IPS-NIHi11 (cell line): ENCODE data around the gene EMC8.
"Not testable (repeated sequence)": the region's sequence is repeated elsewhere in the genome, so short reads cannot be mapped to it uniquely, and the experiment has no call there.

Source experiments
- DNase-seq: peaks from one replicate; pipeline ENCODE4 v3.0.0; 2012; ENCODE audit warnings: mixed read lengths, low spot score

The EMC8 gene

DNA sequence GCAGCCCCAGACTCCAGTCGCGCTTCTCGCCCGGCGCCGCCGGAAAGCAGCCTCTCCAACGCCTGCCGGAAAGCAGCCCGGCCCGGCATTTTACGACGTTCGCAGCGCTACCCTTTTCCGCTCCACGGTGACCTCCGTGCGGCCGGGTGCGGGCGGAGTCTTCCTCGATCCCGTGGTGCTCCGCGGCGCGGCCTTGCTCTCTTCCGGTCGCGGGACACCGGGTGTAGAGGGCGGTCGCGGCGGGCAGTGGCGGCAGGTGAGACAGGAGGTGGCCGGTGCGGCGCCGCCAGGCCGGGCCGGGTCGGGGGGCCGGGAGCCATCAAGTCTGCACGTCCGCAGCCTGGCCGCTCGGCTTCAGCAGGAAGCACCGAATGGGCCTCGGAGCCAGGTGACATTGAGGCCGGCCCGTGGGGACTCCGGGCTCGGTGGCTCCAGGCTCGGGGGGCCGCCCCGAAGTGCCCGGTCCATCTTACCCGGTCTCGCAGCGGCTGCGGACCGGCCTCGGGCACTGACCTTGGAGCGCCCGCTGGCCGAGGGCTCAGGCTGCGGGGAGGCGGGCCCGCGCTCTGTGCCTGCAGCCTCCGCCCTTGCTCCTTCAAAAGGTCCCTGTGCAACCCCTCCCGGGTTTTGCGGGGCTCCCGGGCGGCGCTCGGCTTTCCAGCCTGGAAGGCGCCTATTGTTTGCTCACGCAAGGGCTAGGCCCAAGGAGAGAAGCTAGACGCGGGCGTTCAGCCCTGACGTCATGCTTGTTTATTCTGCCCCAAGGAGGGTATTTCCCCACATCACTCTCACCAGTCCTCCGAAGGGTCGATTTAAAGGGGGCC is at the start of gene EMC8, which contains the start of gene COX4I1:
TSS of gene EMC8 (minus strand) at position 48 of the 824 bp plus-strand sequence. CDS start 249 bp downstream, outside the sequence.
TSS of gene COX4I1 (plus strand) at position 199 of the 824 bp plus-strand sequence. CDS start 1,511 bp downstream, outside the sequence.
- DNase-seq: peak; percentile 98

DNA sequence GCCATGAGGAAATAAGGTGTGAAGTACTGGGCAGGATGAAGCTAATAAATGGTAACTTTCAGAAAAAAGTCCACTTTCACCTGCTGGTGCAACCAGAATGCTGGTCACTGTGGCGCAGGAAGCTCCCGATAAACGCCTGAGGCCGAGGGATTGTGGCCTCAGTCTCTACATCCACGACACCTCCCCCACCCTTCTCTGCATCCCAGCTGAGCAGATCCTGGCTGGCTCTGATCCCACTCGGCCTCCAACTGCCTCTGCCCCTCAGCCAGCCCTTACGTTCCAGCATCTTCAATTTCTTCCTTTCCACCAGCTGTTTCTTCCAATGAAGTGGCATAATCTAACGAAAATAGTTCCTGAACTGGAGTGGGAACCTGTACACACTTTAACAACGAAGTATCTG is 49.6 kb upstream of the EMC8 start:
- DNase-seq: no peak

DNA sequence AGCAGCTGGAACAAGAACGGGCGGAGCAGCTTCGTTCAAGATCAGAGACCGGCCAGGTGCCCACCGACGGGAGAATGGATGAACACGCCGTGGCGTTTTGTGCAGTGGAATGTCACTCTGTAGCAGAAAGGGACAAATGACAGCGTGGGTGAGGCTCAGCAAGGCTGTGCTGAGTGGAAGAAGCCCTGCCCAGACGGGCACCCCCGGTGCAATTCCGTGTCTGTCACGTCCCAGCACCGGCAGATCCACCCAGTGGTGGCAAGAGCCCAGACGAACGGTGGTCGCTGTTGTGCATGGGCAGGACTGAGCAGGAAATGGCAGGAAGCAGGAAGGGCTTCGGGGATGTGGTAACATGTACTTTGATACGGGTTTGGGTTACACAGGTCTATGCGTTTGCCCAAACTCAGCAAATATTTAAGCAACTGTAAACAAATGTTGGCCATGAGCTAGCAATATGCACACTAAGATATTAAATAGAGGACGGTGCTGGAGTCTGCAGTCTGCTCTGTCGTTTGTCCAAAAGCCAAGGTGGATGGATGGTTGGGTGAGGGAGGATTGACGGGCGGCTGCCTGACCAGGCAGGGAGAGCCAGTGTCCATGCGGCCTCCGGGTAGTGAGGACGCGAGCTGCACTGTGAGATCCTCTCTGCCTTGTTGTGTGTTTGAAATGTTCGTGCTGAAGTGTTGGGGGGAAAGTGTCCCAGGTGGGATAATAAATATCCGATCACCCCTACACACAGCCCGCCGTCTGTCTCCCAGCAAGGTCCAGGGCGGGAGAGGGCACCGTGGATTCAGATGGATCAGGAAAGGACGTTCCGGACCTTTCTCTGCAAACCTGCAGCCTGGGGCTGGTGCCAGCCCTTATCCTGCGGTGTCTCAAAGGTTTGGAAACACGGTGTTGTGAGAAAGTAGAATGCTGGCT is 48.6 kb upstream of the EMC8 start:
- no peak for DNase-seq

DNA sequence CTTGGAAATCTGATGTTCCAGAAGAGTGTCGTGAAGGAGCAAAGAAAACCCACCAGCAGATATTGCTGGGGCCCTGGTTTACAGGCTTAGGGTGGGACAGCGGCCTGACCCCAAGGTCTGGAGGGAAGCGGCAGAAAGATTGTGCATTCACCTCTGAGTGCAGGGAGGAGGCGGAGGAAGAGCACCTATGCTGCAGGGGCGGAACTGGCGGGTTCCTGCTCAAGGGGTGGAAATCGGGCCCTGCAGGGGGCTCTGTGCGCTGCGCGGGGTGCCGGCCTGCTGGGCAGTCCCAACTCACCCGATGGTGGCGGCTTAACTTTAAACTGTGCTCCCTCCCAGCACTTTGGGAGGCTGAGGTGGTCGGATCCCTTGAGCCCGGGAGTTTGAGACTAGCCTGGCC is 47.7 kb upstream of the EMC8 start:
- DNase-seq: no peak

DNA sequence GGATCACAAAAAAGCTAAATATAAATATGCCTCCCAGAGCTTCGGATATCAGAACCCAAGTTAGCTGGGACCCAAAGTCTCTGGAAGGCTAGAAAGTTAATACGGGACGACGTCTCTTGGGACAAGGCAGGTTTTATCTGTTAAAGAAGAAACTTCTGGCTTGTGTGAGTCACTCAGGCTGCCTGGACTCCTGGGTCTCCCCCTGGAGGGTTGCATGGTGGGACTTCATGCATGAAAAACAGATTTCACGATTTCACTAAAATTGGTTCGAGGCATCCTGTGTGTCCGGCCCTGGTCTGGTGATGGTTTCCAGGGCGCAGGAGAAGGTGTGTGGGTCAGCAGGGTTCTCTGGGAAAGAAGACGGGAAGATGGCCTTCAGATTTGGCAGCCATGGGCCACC is 47.1 kb upstream of the EMC8 start:
- DNase-seq: no peak

DNA sequence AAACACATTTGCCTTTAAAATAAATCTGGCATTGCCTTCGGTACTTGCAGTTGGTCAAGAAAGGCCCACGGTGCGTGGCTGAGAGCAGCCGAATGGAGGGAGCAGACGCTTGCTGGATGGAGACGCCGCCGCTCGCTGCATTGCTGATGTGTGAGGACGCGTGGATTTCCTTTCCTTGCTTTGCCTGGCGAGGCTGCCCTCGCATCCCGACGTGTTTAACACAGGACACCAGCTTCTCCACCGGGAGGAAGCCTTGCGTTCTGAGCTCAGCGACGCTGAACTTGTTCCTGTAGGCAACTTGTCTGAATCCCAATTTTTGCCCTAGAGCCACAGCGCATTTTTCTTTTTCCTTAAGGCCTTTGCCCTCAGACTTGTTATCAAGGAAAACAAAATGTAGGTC is 45.9 kb upstream of the EMC8 start:
- no peak for DNase-seq

DNA sequence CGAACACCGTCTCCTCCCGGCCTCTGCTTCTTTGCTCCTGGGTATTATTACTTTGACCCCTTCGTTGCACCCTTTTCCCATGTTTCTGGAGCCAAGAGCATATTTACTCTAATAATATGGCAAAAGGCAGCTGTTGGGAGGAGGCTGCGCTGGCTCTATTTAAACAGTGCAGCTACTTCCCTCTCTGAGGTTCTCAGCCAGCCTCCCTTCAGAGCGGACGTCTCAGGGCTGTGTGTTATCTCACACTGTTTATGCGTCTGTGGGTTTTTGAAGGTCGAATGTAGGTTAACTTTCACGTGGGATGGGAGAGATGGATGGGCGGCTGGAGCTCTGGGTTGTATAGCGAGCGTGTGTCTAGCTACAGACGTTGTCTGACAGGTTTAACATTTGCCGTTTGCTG is 45.4 kb upstream of the EMC8 start:
- no peak for DNase-seq

DNA sequence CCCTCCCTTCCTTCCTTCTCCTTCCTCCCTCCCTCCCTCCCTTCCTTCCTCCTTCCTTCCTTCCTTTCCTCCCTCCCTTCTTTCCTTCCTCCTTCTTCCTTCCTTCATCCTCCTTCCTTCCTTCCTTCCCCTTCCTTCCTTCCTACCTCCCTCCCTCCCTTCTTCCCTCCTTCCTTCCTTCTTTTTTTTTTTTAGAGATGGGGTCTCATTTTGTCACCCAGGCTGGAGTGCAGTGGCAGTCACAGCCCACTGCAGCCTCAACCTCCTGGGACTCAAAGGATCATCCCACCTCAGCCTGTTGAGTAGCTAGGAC is 44.8 kb upstream of the EMC8 start:
- DNase-seq: no peak

DNA sequence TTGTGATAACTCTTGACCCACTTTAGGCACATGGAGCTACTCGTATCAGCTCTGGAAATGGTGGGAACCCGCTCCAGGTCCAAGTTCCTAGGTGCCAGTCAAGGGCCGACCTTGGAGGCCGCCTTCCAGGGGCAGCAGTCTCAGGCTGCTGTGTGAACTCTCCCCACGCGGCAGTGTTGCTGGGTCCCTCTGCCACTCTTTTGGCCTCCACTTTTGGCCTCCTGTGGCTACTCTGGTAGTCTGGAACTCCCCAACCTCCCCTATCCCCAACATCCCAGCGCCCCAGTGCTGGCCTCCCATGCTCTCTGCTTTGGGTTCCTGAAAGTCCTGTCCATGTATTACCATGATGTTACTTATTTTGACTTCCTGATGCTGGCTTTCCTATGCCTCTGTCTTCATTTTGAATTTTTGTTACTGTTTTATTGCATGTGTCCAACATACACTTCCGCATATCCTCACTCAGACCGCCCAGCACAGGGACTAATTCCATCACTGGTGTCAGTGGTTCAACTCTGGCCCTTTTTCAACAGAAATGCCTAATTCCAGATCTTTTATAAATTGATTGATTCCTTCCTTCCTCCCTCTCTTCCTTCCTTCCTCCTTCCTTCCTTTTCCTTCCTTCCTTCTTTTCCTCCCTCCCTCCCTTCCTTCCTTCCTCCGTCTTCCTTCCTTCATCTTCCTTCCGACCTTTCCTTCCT is 44.3 kb upstream of the EMC8 start:
- DNase-seq: no peak

DNA sequence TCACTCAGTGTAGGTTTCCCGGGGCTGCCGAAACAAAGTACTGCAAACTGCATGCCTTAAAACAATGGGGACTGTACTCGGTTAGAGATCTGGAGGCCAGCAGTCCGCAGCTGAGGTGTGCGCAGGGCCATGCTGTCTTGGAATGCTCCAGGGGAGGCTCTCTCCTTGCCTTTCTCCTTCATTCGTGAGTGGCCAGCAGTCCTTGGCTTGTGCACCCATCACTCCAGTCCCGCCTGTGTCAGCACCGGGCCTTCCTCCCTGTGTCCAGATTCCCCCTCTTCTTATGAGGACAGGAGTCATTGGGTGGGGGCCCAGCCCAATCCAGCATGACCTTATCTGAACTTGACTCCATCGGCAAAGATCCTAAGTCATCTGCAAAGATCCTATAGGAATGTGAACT is 43.5 kb upstream of the EMC8 start:
- no peak for DNase-seq

DNA sequence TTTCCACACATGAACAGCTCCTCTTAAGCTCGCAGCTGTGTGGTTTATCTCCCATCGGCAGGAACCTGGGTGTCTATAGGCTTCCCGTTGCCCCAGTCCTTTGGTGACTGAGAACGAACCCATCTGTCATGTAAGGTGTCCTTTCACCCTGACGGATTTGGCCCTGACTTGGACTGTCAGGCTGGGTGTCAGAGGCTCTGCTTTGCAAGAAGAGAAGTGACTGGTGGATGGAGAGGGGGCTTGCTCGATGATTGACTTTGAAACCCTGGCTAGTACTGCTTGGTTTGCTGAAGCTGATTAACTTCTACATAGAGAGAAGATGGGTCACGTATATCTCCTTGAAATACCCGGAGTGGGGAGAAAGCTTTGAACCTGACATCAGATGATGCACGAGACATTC is 43.1 kb upstream of the EMC8 start:
- no peak for DNase-seq

DNA sequence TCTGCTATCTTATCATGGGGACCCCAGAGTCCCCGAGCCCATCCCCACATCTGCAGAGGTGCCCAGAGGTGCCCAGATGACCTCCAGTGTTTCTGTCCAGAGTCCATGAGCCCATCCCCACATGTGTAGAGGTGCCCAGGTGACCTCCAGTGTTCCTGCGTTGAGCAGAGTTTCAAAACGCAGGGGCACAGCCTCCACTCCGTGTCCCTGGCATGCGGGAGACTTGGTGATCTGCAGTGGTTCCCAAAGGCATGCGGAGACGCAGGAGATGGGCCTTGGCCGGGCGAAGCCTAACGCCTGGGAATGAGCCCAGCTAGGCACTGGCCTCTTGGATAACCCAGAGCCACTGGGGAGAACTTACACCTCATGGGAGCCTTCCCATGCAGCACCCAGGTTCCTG is 41.5 kb upstream of the EMC8 start:
- DNase-seq: no peak

DNA sequence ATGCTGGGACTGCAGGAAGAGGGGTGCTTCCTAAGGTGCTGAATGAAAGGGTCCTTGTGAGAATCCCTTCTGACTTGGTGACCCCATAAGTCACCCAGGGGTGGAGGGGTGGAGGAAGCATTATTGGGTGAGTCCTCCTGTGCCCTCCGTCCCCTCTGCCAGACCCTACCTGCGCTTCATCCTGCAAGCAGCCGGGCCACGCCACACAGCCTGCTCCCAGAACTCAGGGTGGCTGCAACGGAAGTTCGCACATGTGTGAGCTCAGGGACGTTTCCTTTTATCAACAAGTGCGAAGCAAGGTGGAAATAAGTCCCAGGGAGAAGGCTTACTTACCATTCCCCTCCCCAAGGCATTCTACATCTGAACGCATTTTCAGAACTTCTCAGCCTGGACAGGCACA is 41.1 kb upstream of the EMC8 start:
- DNase-seq: no peak

DNA sequence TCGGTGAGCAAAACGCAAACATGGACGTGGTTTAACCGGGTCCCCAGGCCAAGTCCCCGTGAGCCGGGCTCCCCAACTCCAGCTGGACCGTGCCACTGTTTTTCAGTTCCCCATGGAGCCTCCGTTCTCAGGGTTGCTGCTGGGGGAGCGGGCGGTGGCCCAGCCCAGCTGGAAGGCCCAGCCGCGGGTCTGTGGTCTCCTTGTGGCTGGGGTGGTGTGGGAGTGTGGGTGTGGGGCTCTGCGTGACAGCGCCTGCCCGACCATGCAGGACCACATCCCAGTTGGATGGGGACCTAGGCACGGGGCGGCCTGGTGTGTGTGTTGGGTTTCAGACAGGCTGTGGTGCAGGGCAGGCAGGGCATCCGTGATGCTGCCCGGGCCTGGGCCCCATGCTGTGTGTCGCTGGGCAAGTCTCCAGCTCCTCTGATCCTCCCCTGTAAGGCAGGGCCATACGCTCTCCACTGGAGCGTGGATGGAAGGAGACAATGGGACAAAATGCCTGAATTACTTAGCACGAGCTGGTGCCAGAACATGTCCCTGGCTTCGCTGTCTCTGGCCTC is 40.4 kb upstream of the EMC8 start:
- DNase-seq: no peak

DNA sequence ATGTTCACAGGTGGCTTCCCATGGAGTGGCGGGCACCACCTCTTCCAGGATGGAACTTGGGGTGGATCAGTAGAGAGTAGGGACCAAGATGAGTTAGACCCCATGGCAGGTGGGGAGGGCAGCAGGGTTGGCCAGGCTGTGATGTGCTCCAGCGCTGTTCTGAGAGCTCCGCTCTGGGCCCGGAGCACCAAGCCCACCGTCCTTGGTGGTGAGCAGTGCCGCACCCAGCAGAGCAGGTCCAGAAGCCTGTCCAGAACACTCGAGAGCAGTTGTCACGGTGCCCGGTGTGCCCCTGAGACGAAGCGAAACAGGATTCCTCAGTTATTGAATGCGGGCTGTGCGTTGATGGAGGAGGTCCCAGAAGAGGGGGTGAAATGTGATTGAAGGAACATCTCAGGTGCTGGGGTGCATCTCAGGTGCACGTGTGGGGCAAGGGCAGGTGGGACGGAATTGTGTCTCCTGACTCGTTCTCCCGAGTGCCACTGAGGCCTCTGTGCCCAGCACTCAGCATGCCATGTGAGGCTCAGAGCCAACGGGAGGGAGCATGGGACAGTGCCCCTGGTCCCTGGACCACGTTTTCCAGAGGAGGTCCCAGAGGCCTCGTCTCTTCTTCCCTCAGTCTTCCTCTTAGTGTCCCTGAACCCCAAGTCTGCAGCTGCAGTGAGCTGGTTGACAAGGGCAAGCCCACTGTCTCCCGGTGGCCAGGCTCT is 39.7 kb upstream of the EMC8 start:
- no peak for DNase-seq

DNA sequence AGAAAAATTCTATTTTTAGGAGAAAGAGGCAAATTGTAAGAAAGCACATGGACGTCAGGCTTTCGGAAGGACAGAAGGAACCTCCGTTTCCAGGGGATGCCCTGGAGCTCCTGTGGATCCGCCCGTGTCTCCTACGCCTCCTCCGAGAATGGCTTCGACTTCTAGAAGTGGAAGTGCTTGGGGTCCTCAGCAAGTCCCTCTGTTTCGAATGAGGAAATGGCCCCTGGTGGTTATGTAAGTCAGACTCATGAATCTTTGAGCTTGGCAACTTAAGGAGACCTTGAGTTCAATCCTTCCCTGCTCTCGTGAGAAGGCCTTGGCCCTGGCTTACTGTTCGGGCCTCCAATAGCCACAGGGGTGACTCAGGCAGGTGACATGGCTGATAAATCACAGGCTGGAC is 39.0 kb upstream of the EMC8 start:
- no peak for DNase-seq

DNA sequence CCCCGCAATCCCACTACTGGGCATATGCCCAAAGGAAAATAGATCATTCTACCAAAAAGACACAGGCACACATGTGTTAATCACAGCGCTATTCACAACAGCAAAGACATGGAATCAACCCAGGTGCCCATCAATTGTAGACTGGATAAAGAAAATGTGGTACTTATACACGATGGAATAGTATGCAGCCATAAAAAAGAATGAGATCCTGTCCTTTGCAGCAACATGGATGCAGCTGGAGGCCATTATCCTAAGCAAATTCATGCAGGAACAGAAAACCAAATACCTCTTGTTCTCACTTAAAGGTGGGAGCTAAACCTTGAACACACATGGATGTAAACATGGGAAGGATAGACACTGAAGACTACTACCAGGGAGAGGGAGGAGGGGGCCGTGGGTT is 38.3 kb upstream of the EMC8 start:
- not testable (repeated sequence) for DNase-seq

DNA sequence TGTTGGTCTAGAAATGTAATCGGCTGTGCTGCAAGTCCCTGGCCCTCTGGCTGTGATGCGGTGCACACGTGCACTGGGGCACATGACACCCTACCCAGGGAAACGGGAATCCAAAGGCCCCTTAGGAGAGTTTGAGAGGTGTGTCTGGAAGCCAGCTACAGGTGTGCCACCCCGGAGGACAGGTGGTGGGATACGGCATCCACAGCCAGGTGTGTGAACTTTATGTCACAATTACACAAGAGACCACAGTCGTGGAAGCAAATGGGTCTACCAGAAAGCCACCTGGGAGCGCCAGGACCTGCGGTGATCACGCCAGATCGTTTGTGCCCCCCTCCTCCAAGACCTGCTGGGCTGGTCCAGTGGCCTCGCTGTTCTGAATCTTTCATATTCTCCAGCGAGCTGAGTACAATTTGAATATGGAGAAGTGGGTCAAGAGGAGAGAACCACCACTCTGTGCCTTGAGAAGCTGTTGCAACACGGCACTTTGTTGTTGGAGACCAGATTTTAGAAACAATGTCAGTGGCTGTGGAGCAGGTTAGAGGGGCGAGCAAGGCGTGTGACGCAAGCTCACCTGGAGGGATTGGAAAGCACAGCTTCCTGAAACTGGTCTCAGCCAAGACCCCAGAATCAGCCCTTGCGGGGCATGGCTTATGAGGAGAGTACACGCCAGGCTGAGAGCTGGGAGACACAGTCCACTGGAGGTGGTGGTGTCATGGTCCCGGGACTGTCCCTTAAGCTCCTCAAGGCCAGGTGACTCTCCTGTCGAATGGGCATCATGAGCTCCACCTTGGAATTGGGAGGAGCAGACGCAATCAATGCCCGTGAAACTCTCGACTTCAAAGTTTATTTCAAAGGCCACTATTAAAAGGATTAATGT is 37.6 kb upstream of the EMC8 start:
- DNase-seq: no peak

DNA sequence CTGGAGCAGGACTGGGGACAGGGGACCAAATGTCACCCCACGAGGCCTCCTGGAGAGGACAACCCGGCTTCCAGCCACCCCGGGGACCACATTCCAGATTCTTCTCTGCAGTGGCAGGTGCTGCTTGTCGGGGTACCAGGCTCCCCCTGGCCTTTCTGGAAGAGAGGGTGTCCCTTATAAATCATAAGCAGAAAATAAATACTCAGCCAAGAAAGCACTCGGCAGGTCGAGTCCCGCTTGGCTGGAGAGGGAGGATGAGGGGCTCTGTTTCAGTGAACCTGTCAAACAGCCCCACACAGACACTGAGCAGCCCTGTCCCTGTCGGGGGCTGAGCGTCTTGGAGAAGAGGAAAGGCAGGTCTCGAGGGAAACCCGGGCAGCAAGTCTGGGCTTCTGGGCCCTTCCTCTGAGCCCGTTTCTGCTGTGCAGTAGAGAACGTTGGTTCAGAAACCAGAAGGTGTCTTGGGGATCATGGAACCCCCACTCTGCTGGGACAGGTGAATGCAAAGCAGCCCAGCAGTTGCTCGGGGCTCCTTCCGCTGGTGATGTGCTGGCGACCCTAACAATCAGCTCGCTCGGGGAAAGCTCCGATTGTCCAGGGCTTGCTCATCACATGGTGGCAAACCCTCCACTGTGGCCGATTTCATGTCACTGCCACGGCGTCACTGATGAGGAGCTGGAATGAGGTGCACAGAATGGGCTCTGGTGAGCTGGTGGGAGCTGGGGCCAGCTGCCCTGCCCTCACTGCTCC is 36.8 kb upstream of the EMC8 start:
- DNase-seq: no peak

DNA sequence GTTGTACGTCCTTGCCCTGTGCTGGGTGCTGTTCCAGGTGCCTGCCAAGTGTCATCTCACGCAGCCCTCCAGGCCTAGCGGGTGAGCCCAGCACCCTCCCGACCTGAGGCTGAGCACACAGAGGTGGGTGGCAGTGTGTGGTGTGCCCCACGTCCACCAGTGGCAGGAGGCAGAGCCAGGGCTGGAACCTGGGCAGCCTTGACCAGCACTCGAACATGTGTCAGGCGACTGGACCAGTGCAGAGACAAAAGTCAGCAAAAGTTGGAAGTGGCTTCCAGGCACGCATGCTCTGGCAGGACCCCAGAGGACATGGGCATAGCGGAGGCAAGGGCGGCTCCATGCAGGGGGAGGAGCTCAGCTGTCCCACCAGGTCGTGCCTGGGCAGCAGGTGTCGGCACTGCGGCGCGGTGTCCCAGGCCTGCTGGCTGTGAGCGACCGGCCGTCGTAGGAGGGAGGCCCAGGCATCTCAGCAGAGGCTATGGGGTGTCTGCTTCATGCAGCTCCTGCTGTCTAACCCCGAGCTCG is 35.9 kb upstream of the EMC8 start:
- DNase-seq: no peak
